ENCODE results near the gene DDAH1.

Gene DDAH1

GRCh38 chr1:85437139-85437538, 27.8 kb downstream of the DDAH1 start:
- no peak for DNase-seq

DNA sequence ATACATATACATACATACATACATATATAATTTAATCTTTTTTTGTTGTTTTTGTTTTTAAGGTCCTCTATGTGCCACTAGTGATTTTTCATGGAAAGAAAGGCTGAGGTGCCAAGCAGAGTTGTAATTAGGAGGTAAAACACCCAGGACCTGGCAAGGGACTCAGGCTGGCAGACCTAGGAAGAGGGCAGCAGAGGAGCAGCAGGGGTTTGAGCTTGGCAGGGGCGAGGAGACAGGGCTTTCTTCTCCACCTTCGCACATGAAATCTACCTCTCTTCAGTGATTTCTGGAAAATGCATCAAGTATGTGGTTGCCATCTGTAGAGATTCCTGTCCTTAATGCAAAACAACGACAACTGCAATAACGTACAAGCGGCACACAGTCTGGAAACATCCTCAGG, 31.9 kb downstream of the DDAH1 start:
- DNase-seq = no peak

GRCh38 chr1:85428471-85429089, 36.4 kb downstream of the DDAH1 start:
- DNase-seq = no peak

DNA sequence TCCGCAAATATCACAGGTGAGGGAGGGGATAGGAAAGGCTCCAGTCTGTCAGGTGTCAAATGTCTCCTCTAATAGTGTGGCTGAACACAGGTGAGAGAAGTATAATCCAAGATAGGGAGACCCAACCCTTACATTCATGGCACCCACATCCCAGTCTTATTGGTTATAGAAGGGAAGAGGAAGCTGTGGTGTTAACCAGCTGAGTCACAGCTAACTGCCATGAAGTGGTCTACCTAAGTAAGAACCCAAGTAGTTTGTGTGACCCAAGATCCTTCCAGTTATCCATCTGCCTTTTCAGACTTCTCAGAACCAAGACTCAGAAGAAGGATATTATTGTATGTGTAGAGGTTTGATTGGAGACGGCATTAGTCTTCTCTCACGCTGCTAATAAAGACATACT, 37.1 kb downstream of the DDAH1 start:
- DNase-seq = no peak

- no peak for DNase-seq
These were observed 37.6 kb downstream of the DDAH1 start for GRCh38 chr1:85427331-85427730.

- no peak for DNase-seq
These were observed 43.8 kb downstream of the DDAH1 start for GRCh38 chr1:85421179-85421578.

- no peak for DNase-seq
These were observed 44.8 kb downstream of the DDAH1 start for GRCh38 chr1:85420199-85420598.

- DNase-seq = no peak
These were observed 47.1 kb downstream of the DDAH1 start for GRCh38 chr1:85417876-85418275.

- DNase-seq = no peak
These were observed 47.9 kb downstream of the DDAH1 start for GRCh38 chr1:85417017-85417416.

- no peak for DNase-seq
These were observed 51.8 kb downstream of the DDAH1 start for GRCh38 chr1:85413169-85413568.

DNA sequence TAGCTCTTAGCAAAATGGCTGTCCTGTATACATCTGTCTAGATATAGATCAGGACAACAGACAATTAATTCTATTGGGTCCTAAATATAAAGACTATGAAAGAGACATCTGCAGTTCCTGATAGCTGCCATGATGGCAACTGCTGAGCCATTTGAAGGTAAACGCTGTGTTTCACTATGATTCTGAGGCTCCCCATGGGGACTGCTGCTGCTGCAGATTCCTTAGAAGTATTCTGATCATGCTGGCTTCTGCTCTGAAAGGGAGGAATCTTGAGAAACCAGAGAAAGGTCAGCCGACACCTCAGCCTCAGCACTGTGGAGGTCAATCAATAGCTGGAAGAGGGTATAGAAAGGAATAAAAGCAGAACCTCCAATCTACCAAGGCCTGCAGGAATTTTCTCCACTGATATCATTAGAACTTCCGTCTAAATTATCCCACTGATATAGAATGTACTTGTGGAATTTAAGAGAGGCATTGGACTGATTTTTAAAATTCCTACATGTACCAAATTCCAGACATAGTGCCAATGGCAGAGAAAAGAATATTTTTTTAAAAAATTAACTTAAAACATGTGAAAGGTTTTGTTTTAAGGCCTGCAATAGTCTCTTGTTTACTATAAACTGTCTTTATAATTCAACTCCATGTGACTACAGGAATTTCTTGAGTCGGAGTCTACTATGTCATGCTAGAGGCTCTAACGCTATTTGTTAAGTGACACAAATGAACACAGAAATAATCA, 53.2 kb downstream of the DDAH1 start:
- no peak for DNase-seq

- DNase-seq = no peak
These were observed 55.4 kb downstream of the DDAH1 start for GRCh38 chr1:85409516-85409915.

DNA sequence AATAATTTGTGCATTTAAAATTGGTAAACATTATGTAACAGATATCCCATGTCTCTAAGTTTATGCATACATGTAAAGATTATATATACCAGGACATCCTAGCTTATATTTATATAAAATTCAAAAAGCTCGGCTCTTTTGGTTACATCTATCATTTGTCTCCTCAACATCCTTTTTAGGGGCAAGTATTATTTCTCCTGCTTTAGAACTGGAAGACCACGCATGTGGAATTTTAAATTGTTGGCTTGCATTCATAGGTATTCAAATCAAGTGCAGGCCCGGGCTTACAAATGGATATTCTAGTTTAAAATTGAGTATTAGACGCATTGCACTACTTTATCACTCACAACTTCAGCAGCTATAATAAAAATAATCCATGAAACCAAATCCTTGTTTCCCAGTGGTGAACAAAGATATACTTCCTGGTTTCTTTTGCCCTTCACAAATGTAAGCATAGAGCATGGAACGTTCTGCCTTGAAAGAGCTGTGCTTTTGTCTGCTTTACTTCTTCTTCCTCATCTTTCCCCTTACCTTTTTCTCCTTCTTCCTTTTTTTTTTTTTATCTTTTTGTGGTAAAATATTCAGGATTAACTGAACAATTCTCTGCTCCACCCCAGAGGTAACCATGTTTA, 57.1 kb downstream of the DDAH1 start:
- no peak for DNase-seq

DNA sequence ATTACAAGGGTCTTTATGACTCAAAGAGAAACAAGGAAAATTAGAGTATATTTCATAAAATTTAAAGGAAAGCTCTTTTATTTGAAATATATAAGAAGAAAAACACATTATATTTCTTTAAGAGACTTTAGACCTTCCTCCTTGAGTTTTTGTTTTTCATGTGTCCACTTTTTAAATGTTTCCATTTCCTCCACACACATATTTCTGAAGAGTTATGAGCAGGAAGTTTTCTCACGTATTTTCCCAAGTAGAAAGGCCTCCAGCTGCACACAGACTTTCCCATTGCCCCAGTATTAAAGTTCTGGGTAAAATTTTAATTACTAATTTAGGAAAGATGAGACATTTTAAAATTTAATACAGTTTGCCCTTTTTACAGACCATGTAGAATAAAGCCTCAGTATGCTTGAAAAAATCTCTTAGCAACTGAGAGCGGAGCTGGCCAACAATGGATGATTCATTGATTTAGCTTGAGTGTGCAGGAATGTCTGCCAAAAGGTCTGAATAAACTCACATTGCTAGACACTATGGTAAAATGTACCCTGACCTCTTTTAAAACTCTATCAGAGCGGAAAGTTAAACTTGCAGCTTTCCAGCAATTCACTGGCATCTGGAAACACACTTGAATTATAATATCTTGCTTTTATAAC, 57.9 kb downstream of the DDAH1 start:
- no peak for DNase-seq

DNA sequence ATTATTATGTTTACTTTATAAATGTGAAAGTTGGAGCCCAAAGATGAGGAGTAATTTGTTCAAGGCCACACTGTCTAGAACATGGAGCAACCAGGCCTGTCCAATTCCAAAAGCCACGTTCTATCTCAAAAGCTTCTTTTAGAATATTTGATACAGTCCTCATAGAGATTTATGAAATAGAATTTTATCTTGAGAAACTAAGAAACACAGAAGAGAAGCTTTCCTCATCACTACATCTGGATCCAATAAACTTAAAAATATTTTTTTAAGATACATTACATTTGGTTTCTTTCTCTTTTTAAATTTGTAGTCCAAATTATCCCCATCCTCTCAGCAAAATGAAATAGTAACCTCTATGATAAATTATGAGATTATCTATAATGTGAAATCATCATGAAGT, 58.9 kb downstream of the DDAH1 start:
- no peak for DNase-seq

DNA sequence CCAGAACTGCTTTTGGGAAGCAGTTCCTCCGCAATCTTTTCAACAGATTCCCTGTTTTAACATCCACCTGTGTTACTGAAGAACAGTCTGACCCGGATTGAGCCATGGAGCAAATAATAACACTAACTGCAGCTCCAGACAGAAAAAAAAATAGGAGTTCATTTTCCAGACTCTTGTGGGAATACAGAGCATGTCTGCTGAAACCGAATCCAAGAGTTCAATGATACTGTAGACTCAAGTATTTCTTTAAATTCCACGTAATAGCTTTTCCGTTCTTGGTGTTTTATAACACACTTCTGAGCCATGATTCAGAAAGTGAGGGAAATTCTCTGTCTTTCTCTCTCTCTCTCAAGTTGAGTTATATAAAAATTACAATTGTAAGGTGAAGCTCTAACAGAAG, 60.6 kb downstream of the DDAH1 start:
- DNase-seq = no peak

- no peak for DNase-seq
These were observed 66.4 kb downstream of the DDAH1 start for GRCh38 chr1:85398391-85399064.

- no peak for DNase-seq
These were observed 67.4 kb downstream of the DDAH1 start for GRCh38 chr1:85397490-85398032.

DNA sequence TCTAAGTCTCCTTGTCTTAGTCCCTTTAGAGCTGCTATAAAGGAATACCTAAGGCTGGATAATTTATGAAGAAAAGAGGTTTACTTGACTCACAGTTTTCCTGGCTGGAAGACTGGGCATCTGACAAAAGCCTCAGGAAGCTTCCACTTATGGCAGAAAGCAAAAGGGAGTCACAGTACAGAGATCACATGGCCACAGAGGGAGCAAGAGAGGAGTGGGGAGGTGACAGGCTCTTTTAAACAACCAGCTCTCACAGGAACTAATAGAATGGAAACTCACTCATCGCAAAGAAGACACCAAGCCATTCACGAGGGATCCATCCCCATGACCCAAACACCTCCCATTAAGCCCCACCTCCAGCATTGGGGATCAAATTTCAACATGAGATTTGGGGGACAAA, 68.8 kb downstream of the DDAH1 start:
- DNase-seq = no peak

- DNase-seq = no peak
These were observed 70.8 kb downstream of the DDAH1 start for GRCh38 chr1:85394130-85394529.

- DNase-seq = no peak
These were observed 71.5 kb downstream of the DDAH1 start for GRCh38 chr1:85393490-85393889.

- no peak for DNase-seq
These were observed 76.5 kb downstream of the DDAH1 start for GRCh38 chr1:85388416-85388815.

DNA sequence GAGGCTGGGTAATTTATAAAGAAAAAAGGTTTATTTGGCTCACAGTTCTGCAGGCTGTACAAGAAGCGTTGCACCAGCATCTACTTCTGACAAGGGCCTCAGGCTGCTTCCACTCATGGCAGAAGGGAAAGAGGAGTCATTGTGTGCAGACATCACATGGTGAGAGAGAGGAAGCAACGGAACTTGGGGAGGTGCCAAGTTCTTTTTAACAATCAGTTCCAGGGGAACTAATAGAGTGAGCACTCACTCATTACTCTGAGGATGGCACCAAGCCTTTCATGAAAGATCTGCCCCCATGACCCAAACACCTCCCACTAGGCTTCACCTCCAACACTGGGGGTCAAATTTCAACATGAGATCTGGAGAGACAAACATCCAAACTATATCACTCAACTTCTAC, 77.2 kb downstream of the DDAH1 start:
- no peak for DNase-seq

All from activated gamma-delta T cell (primary cell).